LNCaP clone FGC (cell line): ENCODE results near the gene LMX1A.

ENCODE experiments used
- DNase-seq: peaks from one replicate; pipeline ENCODE4 v3.0.0-alpha.2; 2011; ENCODE audit warnings: low read depth
- H3K4me3 ChIP-seq: 2 replicates; pipeline ENCODE4 v1.5.1; 2011; ENCODE audit warnings: mild to moderate bottlenecking, low read depth, low read length, control low read depth
- TF ChIP-seq, protein P1 (sequence below): IDR thresholded peaks from 2 replicates; pipeline ENCODE4 v1.5.1; 2012; ENCODE audit warnings: mild to moderate bottlenecking; ENCODE audit not compliant: control insufficient read depth, insufficient read depth; ENCODE audit errors: extremely low read depth

LMX1A gene

GRCh38 chr1:165327538-165327937 lies 29.0 kb downstream of the LMX1A start:
- H3K4me3 ChIP-seq: no peak overlapping the region
- TF ChIP-seq, protein P1, sequence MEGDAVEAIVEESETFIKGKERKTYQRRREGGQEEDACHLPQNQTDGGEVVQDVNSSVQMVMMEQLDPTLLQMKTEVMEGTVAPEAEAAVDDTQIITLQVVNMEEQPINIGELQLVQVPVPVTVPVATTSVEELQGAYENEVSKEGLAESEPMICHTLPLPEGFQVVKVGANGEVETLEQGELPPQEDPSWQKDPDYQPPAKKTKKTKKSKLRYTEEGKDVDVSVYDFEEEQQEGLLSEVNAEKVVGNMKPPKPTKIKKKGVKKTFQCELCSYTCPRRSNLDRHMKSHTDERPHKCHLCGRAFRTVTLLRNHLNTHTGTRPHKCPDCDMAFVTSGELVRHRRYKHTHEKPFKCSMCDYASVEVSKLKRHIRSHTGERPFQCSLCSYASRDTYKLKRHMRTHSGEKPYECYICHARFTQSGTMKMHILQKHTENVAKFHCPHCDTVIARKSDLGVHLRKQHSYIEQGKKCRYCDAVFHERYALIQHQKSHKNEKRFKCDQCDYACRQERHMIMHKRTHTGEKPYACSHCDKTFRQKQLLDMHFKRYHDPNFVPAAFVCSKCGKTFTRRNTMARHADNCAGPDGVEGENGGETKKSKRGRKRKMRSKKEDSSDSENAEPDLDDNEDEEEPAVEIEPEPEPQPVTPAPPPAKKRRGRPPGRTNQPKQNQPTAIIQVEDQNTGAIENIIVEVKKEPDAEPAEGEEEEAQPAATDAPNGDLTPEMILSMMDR: no peak
- no peak for DNase-seq

GRCh38 chr1:165325460-165326203 lies 30.9 kb downstream of the LMX1A start:
- H3K4me3 ChIP-seq: no peak overlapping the region
- TF ChIP-seq, protein P1: no peak
- no peak for DNase-seq

DNA sequence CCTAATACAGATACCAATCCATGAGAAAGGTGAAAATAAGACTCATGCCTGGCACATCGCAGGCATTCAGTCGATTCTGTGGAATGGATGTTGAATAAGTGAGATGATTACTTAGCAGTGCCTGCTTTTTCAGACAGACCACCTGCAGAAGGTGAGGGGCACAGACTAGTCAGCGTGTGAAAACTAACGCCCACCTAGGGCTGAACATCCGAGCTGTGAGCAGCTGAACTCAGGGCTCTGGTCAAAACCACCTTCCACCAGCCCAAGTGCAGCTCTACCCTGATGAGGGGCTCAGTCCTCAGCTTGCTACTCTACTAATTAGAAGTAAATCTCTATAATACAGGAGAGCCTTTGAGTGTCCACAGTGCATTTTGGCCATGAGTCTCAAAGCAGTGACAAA lies 32.5 kb downstream of the LMX1A start:
- no peak for DNase-seq
- H3K4me3 ChIP-seq: no peak overlapping the region
- TF ChIP-seq, protein P1: no peak

DNA sequence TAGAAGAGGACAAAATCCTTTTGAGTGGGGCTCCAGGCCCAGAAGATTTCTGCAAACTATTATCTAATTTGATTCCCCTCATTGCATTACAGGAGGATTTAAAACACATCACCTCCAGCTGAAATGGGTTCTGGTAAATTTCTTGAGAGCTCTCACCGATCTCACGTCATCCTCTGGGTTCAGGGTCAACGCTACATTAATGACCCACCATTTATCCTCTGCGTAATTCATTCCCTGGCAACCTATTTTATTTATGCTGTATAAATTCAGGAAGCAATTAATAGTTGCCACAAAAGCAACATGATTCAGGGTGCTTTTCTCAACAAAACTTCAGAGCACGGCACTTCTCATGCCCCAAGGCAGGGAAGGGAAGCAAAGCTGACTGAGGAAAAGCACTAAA lies 38.9 kb downstream of the LMX1A start:
- TF ChIP-seq, protein P1: no peak
- no peak overlapping the region for H3K4me3 ChIP-seq
- no peak for DNase-seq

- H3K4me3 ChIP-seq: no peak overlapping the region
- TF ChIP-seq, protein P1: no peak
- DNase-seq: no peak
These were observed 40.3 kb downstream of the LMX1A start for GRCh38 chr1:165316153-165316772.

DNA sequence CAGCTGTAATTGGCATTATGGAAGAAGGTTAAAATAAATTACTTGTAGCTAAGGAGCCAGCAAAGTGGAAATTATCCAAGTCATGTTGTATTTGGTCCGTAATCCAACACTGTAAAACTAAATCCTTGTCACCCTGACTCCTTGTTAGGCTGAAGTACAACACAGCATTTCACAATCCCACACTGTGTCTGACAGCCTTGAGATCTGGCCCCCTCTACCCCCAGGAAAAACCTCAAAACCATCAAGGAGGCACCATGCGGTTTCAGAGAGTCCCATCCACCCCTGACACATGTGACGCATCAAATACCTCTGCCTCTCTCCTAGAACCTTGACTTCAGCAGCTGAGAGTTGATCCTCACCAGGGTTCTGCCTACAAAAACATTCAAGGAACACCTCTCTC lies 41.0 kb downstream of the LMX1A start:
- TF ChIP-seq, protein P1: no peak
- DNase-seq: no peak
- no peak overlapping the region for H3K4me3 ChIP-seq

- TF ChIP-seq, protein P1: no peak
- DNase-seq: no peak
- H3K4me3 ChIP-seq: no peak overlapping the region
These were observed 42.6 kb downstream of the LMX1A start for GRCh38 chr1:165313903-165314302.
